ACC112 (cell line): ENCODE data around the gene CELSR1.

Experiments used
- H2AFZ ChIP-seq: fragments of 200-600 bp; sonication (generic); one replicate; pipeline ENCODE4 v1.6.0; 2017; ENCODE audit warnings: antibody characterized with exemption, low read length; ENCODE audit not compliant: unreplicated experiment
- H3K27ac ChIP-seq: fragments of 200-600 bp; sonication (generic); 2 replicates; pipeline ENCODE4 v1.5.1; 2014; ENCODE audit warnings: low read depth, mild to moderate bottlenecking, antibody characterized with exemption, low read length, moderate library complexity
- H3K27me3 ChIP-seq: fragments of 200-600 bp; sonication (generic); 2 replicates; pipeline ENCODE4 v1.6.1; 2014; ENCODE audit warnings: mild to moderate bottlenecking, antibody characterized with exemption, low read length, moderate library complexity, mixed read lengths; ENCODE audit not compliant: insufficient read depth
- H3K36me3 ChIP-seq: fragments of 200-600 bp; sonication (generic); 2 replicates; pipeline ENCODE4 v1.6.1; 2016; ENCODE audit warnings: mild to moderate bottlenecking, antibody characterized with exemption, low read length, moderate library complexity, mixed read lengths; ENCODE audit not compliant: insufficient read depth
- H3K4me1 ChIP-seq: fragments of 200-600 bp; sonication (generic); one replicate; pipeline ENCODE4 v1.6.1; 2016; ENCODE audit warnings: low read length, mixed read lengths; ENCODE audit not compliant: insufficient read depth, unreplicated experiment, control insufficient read depth
- H3K4me3 ChIP-seq: fragments of 200-600 bp; sonication (generic); 2 replicates; pipeline ENCODE4 v1.5.1; 2014; ENCODE audit warnings: mild to moderate bottlenecking, low read depth, low read length
- H3K79me2 ChIP-seq: fragments of 200-600 bp; sonication (generic); one replicate; pipeline ENCODE4 v1.6.0; 2016; ENCODE audit warnings: low read length; ENCODE audit not compliant: control insufficient read depth, unreplicated experiment, insufficient read depth

Gene CELSR1

GRCh38 chr22:46421267-46421666 lies 116.2 kb downstream of the CELSR1 start:
- Histone ChIP-seq H3K27me3 (peaks cover 18% of the 10 kb centered on the region; the same call in 1 of the 2 replicates), H3K36me3 (no peaks in the 10 kb centered on the region), H2AFZ (no peak overlapping the region), H3K79me2 (no peaks in the 10 kb centered on the region), H3K4me3 (no peak overlapping the region), H3K4me1 (no peaks in the 10 kb centered on the region), H3K27ac (no peak overlapping the region)

GRCh38 chr22:46419754-46420571 lies 117.5 kb downstream of the CELSR1 start:
- Histone ChIP-seq H3K4me3 (no peak overlapping the region), H3K27me3 (peaks cover 23% of the 10 kb centered on the region), H2AFZ (no peak overlapping the region), H3K36me3 (no peaks in the 10 kb centered on the region), H3K27ac (no peak overlapping the region), H3K4me1 (no peaks in the 10 kb centered on the region), H3K79me2 (no peaks in the 10 kb centered on the region)

- H2AFZ ChIP-seq: no peak overlapping the region
- H3K4me3 ChIP-seq: no peak overlapping the region
- no peaks in the 10 kb centered on the region for H3K4me1 ChIP-seq
- H3K79me2 ChIP-seq: no peaks in the 10 kb centered on the region
- H3K27me3 ChIP-seq: peaks cover 23% of the 10 kb centered on the region
- no peak overlapping the region for H3K27ac ChIP-seq
- H3K36me3 ChIP-seq: no peaks in the 10 kb centered on the region
Observed at GRCh38 chr22:46418827-46419226, 118.6 kb downstream of the CELSR1 start.

- H3K79me2 ChIP-seq: no peaks in the 10 kb centered on the region
- H3K27me3 ChIP-seq: peaks cover 23% of the 10 kb centered on the region
- no peak overlapping the region for H3K27ac ChIP-seq
- H3K36me3 ChIP-seq: no peaks in the 10 kb centered on the region
- no peak overlapping the region for H3K4me3 ChIP-seq
- no peak overlapping the region for H2AFZ ChIP-seq
- no peaks in the 10 kb centered on the region for H3K4me1 ChIP-seq
Observed at GRCh38 chr22:46417769-46418168, 119.7 kb downstream of the CELSR1 start.

GRCh38 chr22:46416891-46417580 lies 120.4 kb downstream of the CELSR1 start:
- Histone ChIP-seq H3K27ac (no peak overlapping the region), H3K4me1 (no peaks in the 10 kb centered on the region)

GRCh38 chr22:46416520-46416871 lies 120.9 kb downstream of the CELSR1 start:
- Histone ChIP-seq H3K27ac (no peak overlapping the region), H3K4me1 (no peaks in the 10 kb centered on the region), H2AFZ (no peak overlapping the region), H3K36me3 (no peaks in the 10 kb centered on the region), H3K4me3 (no peak overlapping the region), H3K79me2 (no peaks in the 10 kb centered on the region), H3K27me3 (peaks cover 23% of the 10 kb centered on the region)

More at GRCh38 chr22:46416891-46417580, 120.4 kb downstream of the CELSR1 start:
- H2AFZ ChIP-seq: no peak overlapping the region
- H3K4me3 ChIP-seq: no peak overlapping the region
- H3K79me2 ChIP-seq: no peaks in the 10 kb centered on the region
- no peaks in the 10 kb centered on the region for H3K36me3 ChIP-seq
- peaks cover 23% of the 10 kb centered on the region for H3K27me3 ChIP-seq

- Histone ChIP-seq H3K27me3 (peaks cover 23% of the 10 kb centered on the region), H3K4me3 (no peak overlapping the region), H3K4me1 (no peaks in the 10 kb centered on the region), H3K36me3 (no peaks in the 10 kb centered on the region), H3K79me2 (no peaks in the 10 kb centered on the region), H3K27ac (no peak overlapping the region), H2AFZ (no peak overlapping the region)
Observed at GRCh38 chr22:46415776-46416519, 121.5 kb downstream of the CELSR1 start.

- Histone ChIP-seq H3K4me1 (no peaks in the 10 kb centered on the region), H3K79me2 (no peaks in the 10 kb centered on the region), H3K27ac (no peak overlapping the region), H3K36me3 (no peaks in the 10 kb centered on the region), H3K4me3 (no peak overlapping the region), H2AFZ (no peak overlapping the region), H3K27me3 (peaks cover 23% of the 10 kb centered on the region)
Observed at GRCh38 chr22:46414704-46415103, 122.7 kb downstream of the CELSR1 start.

GRCh38 chr22:46413725-46414379 lies 123.6 kb downstream of the CELSR1 start:
- H3K36me3 ChIP-seq: no peaks in the 10 kb centered on the region
- no peaks in the 10 kb centered on the region for H3K79me2 ChIP-seq
- H3K4me3 ChIP-seq: no peak overlapping the region
- H3K27me3 ChIP-seq: peaks cover 20% of the 10 kb centered on the region
- H3K27ac ChIP-seq: no peak overlapping the region
- no peaks in the 10 kb centered on the region for H3K4me1 ChIP-seq
- no peak overlapping the region for H2AFZ ChIP-seq

- Histone ChIP-seq H3K27me3 (peaks cover 5% of the 10 kb centered on the region), H3K4me3 (no peak overlapping the region), H3K27ac (no peak overlapping the region), H2AFZ (no peak overlapping the region), H3K36me3 (no peaks in the 10 kb centered on the region), H3K79me2 (no peaks in the 10 kb centered on the region), H3K4me1 (no peaks in the 10 kb centered on the region)
Observed at GRCh38 chr22:46411347-46411746, 126.1 kb downstream of the CELSR1 start.
